K562 (cell line): ENCODE data around the gene AMBRA1. TPM values are rescaled to one million over a fixed set of nuclear protein-coding genes. Genes with fewer than 3 reads are reported as not detected.

ENCODE experiments used
- ATAC-seq: fragments of 200-7000 bp; cut with Tn5 transposase; 3 replicates; pipeline ENCODE4 v1.9.1; 2020; ENCODE audit warnings: moderate library complexity
- BruUV-seq: library from RNA; stranded (reverse); fragments of 400-500 nt; replicated peaks from 2 replicates; lab custom pipeline; 2021; lab: Mats Ljungman, UMichigan
- CTCF ChIA-PET: fragments of 300-600 bp; formaldehyde crosslinking; extraction: SDS; loops from one replicate; lab custom pipeline; 2021; ENCODE audit warnings: low intra/inter-chr PET ratio; lab: Yijun Ruan, JAX
- POLR2A ChIA-PET: fragments of 300-600, 350-650 bp; sonication (Branson Sonifier 250); formaldehyde crosslinking; extraction: SDS; loops from one replicate; lab custom pipeline; 2021; ENCODE audit warnings: antibody characterized with exemption, inconsistent platforms; lab: Yijun Ruan, JAX
- DNase-seq, 4 experiments: peaks; one replicate each; pipeline versions ENCODE4 v3.0.0 to v3.0.0-alpha.2; 2011 to 2018; ENCODE audit warnings: low spot score in 3 of 4, mixed read lengths in 3 of 4; ENCODE audit errors: extremely low read depth in 1 of 4
- FAIRE-seq: peaks from 2 replicates; lab custom pipeline; 2011; peaks lifted over from hg19 to GRCh38; lab: Jason Lieb, UNC
- H2AFZ ChIP-seq: 2 replicates; pipeline ENCODE4 v1.6.0; 2011; ENCODE audit warnings: low read depth, low read length, control low read depth, inconsistent platforms
- H3K27ac ChIP-seq: fragments of 200-600 bp; 3 replicates; pipeline ENCODE4 v1.8.0; 2011; ENCODE audit warnings: low read depth, mild to moderate bottlenecking, control low read depth, inconsistent platforms, low read length, moderate library complexity, mixed read lengths; ENCODE audit errors: extremely low read depth
- H3K27me3 ChIP-seq, 2 experiments: fragments of 300-600 bp in 1 of 2; 2 replicates in 1 of 2; 3 replicates in 1 of 2; pipeline versions ENCODE4 v1.6.0 to v1.8.0; 2011; ENCODE audit warnings: inconsistent platforms in 2 of 2, low read length in 2 of 2, mild to moderate bottlenecking in 1 of 2, mixed read lengths in 1 of 2, moderate library complexity in 1 of 2; ENCODE audit not compliant: control insufficient read depth in 2 of 2, insufficient read depth in 2 of 2
- H3K36me3 ChIP-seq: fragments of 300-600 bp; 3 replicates; pipeline ENCODE4 v1.8.0; 2011; ENCODE audit warnings: mild to moderate bottlenecking, low read length, inconsistent platforms; ENCODE audit not compliant: control insufficient read depth, insufficient read depth
- H3K4me1 ChIP-seq, 2 experiments: fragments of 200-600 bp in 1 of 2; replicated peaks in 1 of 2; 2 replicates in 1 of 2; 3 replicates in 1 of 2; pipeline versions ENCODE4 v1.5.1 to v1.8.0; 2011; ENCODE audit warnings: inconsistent platforms in 2 of 2, low read length in 2 of 2, mild to moderate bottlenecking in 1 of 2, mixed read lengths in 1 of 2, moderate library complexity in 1 of 2; ENCODE audit not compliant: control insufficient read depth in 2 of 2, insufficient read depth in 2 of 2
- H3K4me2 ChIP-seq: 2 replicates; pipeline ENCODE4 v1.6.1; 2011; ENCODE audit warnings: low read length, control low read depth, inconsistent platforms, mixed read lengths; ENCODE audit not compliant: insufficient read depth
- H3K4me3 ChIP-seq: fragments of 200-600 bp; sonication (generic), shearing (Covaris generic); 2 replicates; pipeline ENCODE4 v1.5.1; 2016; ENCODE audit warnings: control low read depth, inconsistent platforms
- H3K79me2 ChIP-seq: fragments of 200-600 bp; 3 replicates; pipeline ENCODE4 v1.8.0; 2011; ENCODE audit warnings: low read length, inconsistent platforms; ENCODE audit not compliant: control insufficient read depth, insufficient read depth
- H3K9ac ChIP-seq, 2 experiments: 2 replicates each; pipeline versions ENCODE4 v1.6.0 to v1.6.1; 2011; ENCODE audit warnings: low read depth in 2 of 2, low read length in 2 of 2, control low read depth in 1 of 2, inconsistent platforms in 1 of 2, mild to moderate bottlenecking in 1 of 2, mixed read lengths in 1 of 2; ENCODE audit not compliant: insufficient read depth in 1 of 2
- H3K9me1 ChIP-seq: one replicate; pipeline ENCODE4 v1.6.0; 2011; ENCODE audit warnings: inconsistent platforms, mild to moderate bottlenecking, low read length, moderate library complexity; ENCODE audit not compliant: control insufficient read depth, insufficient read depth
- H3K9me3 ChIP-seq: replicated peaks from 2 replicates; pipeline ENCODE4 v1.5.1; 2011; ENCODE audit warnings: low read depth, low read length, inconsistent platforms; ENCODE audit not compliant: control insufficient read depth, insufficient read depth
- H4K20me1 ChIP-seq: replicated peaks from 2 replicates; pipeline ENCODE4 v1.6.1; 2011; ENCODE audit warnings: low read length, inconsistent platforms, mixed read lengths; ENCODE audit not compliant: control insufficient read depth, insufficient read depth
- EGR1 ChIP-seq: fragments of 450-650 bp; conservative IDR thresholded peaks from 2 replicates; pipeline ENCODE4 v1.6.1; 2017; ENCODE audit warnings: mild to moderate bottlenecking
- GATAD2B ChIP-seq: fragments of 450-650 bp; IDR thresholded peaks from 2 replicates; pipeline ENCODE4 v1.6.1; 2017; ENCODE audit warnings: mild to moderate bottlenecking, borderline replicate concordance
- NCOA6 ChIP-seq: fragments of 450-650 bp; IDR thresholded peaks from 2 replicates; pipeline ENCODE4 v1.6.1; 2017; ENCODE audit warnings: mild to moderate bottlenecking
- PHF8 ChIP-seq: fragments of 200-600 bp; sonication (generic); IDR thresholded peaks from 2 replicates; pipeline ENCODE4 v1.6.1; 2012; ENCODE audit warnings: mixed run types, mild to moderate bottlenecking, inconsistent platforms, low read length, moderate library complexity, borderline replicate concordance
- ZNF174 ChIP-seq: fragments of 250-450 bp; sonication (Bioruptor Pico); IDR thresholded peaks from 2 replicates; pipeline ENCODE4 v1.4.0; 2020; ENCODE audit warnings: mild to moderate bottlenecking
- WGBS: fragments of 100-300 bp; shearing (Covaris generic); methylation state at CpG from one replicate; pipeline ENCODE4 v1.1.6; 2016; ENCODE audit warnings: low coverage, mixed read lengths; ENCODE audit not compliant: insufficient coverage; ENCODE audit errors: missing lambda C conversion rate; 5-methylcytosine and 5-hydroxymethylcytosine counted together
- in situ Hi-C: fragments of 300-500 bp; cut with MboI; formaldehyde crosslinking; loops from 4 replicates; pipeline ENCODE4 v1.15.0; 2018; ENCODE audit warnings: inconsistent platforms, mixed read lengths
- intact Hi-C: fragments of 100-400 bp; cut with micrococcal nuclease; formaldehyde crosslinking; loops from 2 replicates; pipeline ENCODE4 v1.14.2; 2022
- polyA plus RNA-seq, 8 experiments: library from polyadenylated mRNA; depleted of rRNA in 4 of 8; stranded (reverse) in 5 of 8; unstranded in 3 of 8; fragments of >200 nt; fragmentation: Nextera tagmentation in 2 of 8; fragmentation: Illumina TruSeq in 1 of 8; extraction: Ambion mirVana in 2 of 8; extraction: Trizol in 1 of 8; gene quantifications; 2 replicates each; pipeline versions ENCODE4 v1.2.1 to v1.2.3, GENCODE V29; 2011 to 2014; ENCODE audit warnings: inconsistent platforms in 1 of 8, missing spikeins in 1 of 8
- total RNA-seq, 7 experiments: library from RNA; depleted of rRNA in 6 of 7; stranded (reverse); fragments of >200 nt in 6 of 7; fragmentation: Illumina TruSeq in 2 of 7; extraction: Trizol in 2 of 7; gene quantifications; 2 replicates each; pipeline versions ENCODE4 v1.2.1 to v1.2.3, GENCODE V29; 2011 to 2021; ENCODE audit warnings: low replicate concordance in 1 of 7
- TF ChIP-seq, protein P1 (sequence below): fragments of 200-400 bp; formaldehyde crosslinking; IDR thresholded peaks from 2 replicates; pipeline ENCODE4 v1.6.1; 2017; ENCODE audit warnings: mild to moderate bottlenecking, low read depth, low read length, moderate library complexity

Gene AMBRA1
- total and polyA plus RNA-seq, 9 of the 15 experiments (the other 6 are each of a cell fraction or from before 2014, with no cell fraction given), result 0.15 to 24.5 (median 13.0) TPM

DNA sequence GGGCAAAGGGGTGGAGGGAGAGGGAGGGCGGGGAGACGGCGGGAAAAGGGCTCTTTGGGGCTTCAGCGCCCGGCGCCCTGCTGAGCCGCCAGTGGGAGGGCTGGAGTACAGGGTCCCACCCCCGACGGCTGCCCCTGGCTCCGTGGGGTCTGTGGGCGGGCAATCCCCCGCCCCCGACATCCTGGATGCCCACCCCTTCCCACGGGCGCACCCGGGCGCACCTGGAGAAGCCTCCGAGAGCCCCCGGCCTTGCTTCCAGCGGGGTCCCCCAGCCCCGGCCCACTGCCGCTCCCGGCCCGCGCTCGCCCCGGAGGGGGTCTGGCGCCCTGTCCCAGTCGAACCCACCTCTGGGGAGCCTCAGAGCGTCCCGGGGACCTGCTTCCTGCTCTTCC, 202.6 kb downstream of the AMBRA1 start:
- Histone ChIP-seq H3K4me3 (peak overlapping the region; percentile 81), H3K79me2 (no peaks in the 10 kb centered on the region), H3K4me1 (peaks cover 19 to 61% of the 10 kb centered on the region in 2 experiments), H3K27me3 (peaks cover 0 to 11% of the 10 kb centered on the region in 2 experiments; a peak in 1 of 5 replicates), H3K9ac (peak overlapping the region in 1 of 2 experiments; percentile 85; a peak in 3 of 4 replicates), H2AFZ (peak overlapping the region; percentile 61; the same call in 1 of the 2 replicates), H3K9me3 (no peaks in the 10 kb centered on the region), H4K20me1 (peaks cover 16% of the 10 kb centered on the region), H3K4me2 (peak overlapping the region; percentile 17; the same call in 1 of the 2 replicates), H3K27ac (no peak overlapping the region), H3K36me3 (0 out of 3 replicates have a peak, but pooled peaks cover 3% of the 10 kb centered on the region), H3K9me1 (no peaks in the 10 kb centered on the region)
- POLR2A ChIA-PET, result interaction anchor here (0.5 to 1.3 kb wide), 6 partner anchors 10 to 289 kb away, joined by 3 to 7 read pairs (median 3); partner anchors contain the start of gene MDK
- BruUV-seq, result no TSS peak
- DNase-seq (peak in 2 of 4 experiments; percentile 34 to 38), FAIRE-seq (no peak), ATAC-seq (no peak)
- TF ChIP-seq, protein P1, sequence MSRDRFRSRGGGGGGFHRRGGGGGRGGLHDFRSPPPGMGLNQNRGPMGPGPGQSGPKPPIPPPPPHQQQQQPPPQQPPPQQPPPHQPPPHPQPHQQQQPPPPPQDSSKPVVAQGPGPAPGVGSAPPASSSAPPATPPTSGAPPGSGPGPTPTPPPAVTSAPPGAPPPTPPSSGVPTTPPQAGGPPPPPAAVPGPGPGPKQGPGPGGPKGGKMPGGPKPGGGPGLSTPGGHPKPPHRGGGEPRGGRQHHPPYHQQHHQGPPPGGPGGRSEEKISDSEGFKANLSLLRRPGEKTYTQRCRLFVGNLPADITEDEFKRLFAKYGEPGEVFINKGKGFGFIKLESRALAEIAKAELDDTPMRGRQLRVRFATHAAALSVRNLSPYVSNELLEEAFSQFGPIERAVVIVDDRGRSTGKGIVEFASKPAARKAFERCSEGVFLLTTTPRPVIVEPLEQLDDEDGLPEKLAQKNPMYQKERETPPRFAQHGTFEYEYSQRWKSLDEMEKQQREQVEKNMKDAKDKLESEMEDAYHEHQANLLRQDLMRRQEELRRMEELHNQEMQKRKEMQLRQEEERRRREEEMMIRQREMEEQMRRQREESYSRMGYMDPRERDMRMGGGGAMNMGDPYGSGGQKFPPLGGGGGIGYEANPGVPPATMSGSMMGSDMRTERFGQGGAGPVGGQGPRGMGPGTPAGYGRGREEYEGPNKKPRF, result no peak
- no peak for TF ChIP-seq ZNF174 (CRISPR knock-in tag)
- no peak for TF ChIP-seq GATAD2B
- peak; percentile 6; the same call in 1 of the 2 replicates for TF ChIP-seq PHF8
- peak; percentile 43; the same call in 1 of the 2 replicates for TF ChIP-seq NCOA6
- TF ChIP-seq EGR1, result peak; percentile 38; the same call in 1 of the 2 replicates
- CTCF ChIA-PET, result no interaction called here
- intact Hi-C loops (no loop called here), in situ Hi-C loops (no loop called here)
- 6% methylated on average over 16 of the region's 31 CpGs for WGBS
